CD4-positive, alpha-beta T cell treated with Interleukin-2 at 100 ng/mL for 4 hours (primary cell): ENCODE data around the gene OPA3.

Source experiments
- DNase-seq: peaks from one replicate; pipeline ENCODE4 v3.0.0-alpha.2; 2020; ENCODE audit warnings: low spot score

The OPA3 gene

DNA sequence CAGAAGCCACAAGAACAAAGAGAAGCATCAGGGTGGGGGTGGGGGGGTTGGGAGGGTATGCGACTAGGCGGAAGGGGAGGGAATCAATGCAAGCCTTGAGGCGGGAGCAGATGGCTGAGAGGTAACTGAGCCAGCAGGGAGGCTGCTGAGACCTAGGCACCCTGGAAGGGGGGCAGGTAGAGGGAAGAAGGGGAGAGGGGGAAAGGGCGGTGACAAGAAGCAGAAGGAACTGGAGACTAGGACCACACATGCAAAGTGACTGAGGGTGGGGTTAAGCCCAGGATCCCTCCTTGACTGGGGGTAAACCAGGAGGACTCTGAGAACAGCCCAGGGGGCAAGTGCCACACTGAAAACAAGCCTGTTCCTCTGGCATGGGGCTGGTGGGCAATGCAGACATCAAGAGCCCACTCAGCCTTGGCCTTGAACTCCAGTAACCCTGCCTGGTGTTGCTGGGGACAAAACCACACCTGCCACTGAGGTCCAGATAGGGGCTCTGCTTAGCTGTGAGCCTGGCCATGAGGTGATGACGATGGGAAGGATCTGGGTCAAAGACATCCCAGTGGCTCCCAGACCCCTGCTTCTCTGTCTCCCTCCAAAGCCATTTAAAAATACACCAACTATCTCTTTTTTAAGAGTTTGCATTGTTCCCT lies 20.3 kb downstream of the OPA3 start:
- no peak for DNase-seq

DNA sequence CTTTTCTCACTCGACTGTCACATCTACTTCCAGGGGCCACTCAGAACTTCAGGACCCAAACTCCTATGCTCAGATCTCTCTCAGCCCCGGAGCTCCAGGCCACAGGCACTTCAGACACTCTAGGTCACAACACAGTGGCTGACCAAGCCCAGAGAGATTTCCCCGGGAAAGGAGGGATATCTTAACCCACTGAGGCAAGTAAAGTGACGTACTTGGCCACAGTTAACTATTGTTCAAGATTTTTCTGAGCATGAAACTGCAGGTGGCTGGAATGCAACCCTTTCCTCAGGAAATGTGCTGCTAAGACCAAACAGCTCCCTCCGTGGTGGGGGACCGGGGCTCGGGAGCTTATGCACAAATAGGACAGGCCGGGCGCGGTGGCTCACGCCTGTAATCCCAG lies 23.9 kb downstream of the OPA3 start:
- no peak for DNase-seq

GRCh38 chr19:45560038-45560437 lies 24.6 kb downstream of the OPA3 start:
- no peak for DNase-seq

GRCh38 chr19:45558399-45558878 lies 26.2 kb downstream of the OPA3 start:
- DNase-seq, result peak; percentile 75

DNA sequence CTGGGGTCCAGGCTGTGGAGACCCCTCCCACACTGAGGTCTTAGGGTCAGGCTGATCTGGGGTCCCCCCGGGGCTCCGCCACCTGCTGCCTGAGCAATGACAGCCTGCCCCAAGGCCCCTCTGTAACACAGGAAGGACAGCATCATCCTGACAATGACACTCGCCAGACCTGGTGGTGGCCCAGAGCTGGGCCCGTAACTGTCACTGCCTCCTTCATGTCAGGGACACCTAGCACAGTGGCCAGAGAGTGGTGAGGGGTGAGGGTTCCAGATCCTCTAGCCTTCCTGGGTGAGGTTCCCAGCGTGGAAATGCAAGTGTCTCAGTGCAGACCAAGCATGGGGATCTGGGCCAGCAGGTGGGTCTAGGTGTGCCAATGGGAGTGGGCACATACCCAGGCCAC lies 27.8 kb downstream of the OPA3 start:
- no peak for DNase-seq

- DNase-seq, result no peak
These were observed 30.1 kb downstream of the OPA3 start for GRCh38 chr19:45554481-45554880.

DNA sequence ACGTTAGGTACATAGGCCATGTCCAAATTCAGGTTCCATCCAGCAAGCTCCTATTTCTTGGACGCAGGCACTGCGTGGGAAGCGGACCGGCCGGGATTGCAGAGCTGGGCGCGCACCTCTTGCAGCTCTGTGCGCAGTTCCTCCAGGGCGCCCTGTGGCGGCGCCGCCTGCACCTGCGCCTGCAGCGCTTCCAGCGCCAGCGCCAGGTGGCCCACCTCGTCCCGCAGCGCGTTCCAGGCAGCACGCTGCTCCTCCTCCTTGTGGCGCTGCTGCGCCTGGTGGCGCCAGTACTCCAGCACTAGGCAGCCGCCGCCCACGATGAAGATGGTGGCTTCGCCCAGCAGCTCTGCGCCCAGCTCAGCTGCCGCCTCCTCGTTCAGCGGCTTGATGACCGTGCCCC lies 31.1 kb downstream of the OPA3 start:
- DNase-seq, result no peak

GRCh38 chr19:45547965-45548609 lies 36.5 kb downstream of the OPA3 start:
- no peak for DNase-seq

- no peak for DNase-seq
These were observed 37.3 kb downstream of the OPA3 start for GRCh38 chr19:45547211-45547770.

- no peak for DNase-seq
These were observed 42.4 kb downstream of the OPA3 start for GRCh38 chr19:45542234-45542668.

GRCh38 chr19:45539459-45539858 lies 45.1 kb downstream of the OPA3 start:
- DNase-seq, result no peak

GRCh38 chr19:45531349-45531748 lies 53.3 kb downstream of the OPA3 start:
- no peak for DNase-seq

DNA sequence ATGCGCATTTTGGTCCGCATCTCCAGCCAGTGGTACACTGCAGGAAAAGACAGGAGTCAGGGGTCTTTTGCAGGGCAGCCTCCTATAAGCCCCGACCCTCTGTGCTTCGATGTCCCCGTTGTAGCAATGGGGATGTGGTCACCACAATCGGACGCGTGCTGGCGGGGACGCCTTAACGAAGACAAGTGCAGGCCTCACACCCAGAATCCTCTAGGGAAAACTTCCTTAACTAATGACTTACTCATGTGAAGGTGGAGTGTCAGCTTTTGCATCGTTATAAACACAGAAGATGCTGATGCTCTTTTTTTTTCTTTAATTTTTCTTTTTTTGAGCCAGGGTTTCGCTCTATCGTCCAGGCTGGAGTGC lies 55.2 kb downstream of the OPA3 start:
- no peak for DNase-seq

DNA sequence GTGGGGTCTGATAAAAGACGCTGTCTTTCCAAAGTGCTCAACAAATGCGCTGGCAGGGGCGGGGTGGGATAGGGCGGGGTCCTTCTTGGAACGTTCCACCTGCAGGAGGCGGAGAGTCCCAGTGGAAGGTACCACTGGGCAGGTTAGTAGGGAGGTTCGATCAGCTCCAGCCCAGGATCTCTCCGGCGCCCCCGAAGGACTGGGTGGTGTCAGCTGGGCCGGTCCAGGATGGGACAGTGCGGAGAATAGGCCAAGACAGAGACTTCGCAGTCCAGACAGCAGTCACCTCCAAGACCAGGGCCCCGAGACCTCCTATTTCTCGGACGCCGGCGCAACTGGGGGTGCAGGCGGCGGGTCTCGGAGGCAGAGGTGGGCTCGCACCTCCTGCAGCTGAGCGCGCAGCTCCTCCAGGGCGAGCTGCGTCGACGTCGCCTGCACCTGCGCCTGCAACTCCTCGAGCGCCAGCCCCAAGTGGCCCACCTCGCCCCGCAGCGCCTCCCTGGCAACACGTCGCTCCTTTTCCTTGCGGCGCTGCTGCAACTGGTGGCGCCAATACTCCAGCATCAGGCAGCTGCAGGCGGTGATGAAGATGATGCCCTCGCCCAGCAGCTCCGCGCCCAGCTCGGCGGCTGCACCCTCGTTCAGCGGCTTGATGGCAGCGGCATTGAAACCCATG lies 55.7 kb downstream of the OPA3 start:
- DNase-seq, result no peak

DNA sequence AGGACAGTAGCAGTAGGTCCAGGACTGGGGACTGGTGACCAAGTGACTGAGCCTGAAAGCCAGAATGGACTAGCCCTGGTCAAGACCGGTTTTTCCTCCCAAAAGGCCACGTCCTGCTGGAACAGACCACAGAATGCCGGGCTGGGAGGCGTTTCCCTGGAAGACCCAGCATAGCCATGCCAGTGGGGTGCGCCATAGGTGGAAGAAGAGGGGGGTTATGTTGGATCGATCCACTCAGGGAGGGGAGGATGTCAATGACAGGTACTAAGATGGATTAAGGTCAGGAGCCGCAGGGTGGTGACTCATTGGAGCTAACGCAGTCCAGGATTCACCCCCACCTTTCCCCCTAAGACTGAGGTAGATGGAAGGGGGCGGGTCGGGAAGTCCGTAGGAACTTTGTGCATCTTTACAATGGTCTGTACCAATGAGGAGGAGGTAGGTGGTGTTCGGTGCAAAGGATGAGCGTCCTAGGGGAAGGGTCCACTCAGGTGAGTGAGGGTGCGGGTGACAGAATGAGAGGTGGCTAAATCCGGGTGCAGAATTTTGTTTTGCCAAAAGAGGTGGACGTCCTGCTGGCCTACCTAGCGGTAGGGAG lies 56.4 kb downstream of the OPA3 start:
- DNase-seq, result no peak

DNA sequence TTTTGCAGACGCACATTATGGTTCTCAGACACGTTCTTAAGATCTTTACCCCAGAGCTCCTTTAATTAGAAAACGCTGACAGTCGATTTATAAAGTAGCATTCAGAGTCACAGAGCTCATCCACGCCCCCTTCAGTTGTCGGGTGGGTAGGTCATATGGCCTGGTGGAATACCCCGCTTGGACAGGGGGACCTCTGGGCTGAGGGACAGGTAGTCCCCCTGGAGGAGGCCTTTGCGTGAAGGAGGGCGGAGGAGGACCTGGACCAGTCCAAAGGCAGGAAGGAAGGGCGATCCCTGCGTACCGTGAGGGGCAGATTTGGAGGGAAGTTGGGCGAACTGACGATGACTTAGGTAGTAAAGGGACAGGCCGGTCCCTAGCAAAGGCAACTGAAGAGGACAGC lies 56.9 kb downstream of the OPA3 start:
- no peak for DNase-seq

GRCh38 chr19:45526971-45527370 lies 57.6 kb downstream of the OPA3 start:
- no peak for DNase-seq

GRCh38 chr19:45526143-45526542 lies 58.5 kb downstream of the OPA3 start:
- DNase-seq, result no peak

DNA sequence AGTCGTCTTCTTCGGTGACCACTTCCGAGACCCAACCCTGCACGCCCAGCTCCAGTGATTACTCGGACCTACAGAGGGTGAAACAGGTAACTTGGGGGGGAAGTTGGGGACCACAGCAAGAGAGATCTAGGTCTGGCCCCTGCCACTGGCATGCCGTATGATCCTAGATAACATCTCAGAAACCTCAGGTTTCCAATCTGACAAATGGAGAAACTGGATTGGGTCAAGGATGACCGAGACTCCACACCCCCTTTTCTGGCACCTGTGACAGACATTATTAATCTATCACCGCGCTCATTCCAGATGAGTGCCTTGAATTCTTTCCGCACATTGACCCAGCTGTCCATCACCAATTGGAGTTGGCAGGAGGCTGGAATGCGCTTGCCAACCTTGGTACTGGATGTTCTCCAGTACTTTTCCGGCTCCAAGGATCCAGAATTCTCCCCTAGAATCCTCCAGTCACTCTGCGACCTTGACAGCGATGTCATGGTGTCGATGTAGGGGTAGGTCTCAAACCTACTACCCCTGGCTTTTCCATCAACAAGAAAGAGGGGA lies 60.0 kb downstream of the OPA3 start:
- DNase-seq, result no peak

- peak; percentile 85 for DNase-seq
These were observed 60.9 kb downstream of the OPA3 start for GRCh38 chr19:45523642-45524256.

GRCh38 chr19:45522010-45522941 lies 62.3 kb downstream of the OPA3 start:
- no peak for DNase-seq
